CD4-positive, alpha-beta T cell treated with Interleukin-12 subunit alpha and Interleukin-12 subunit beta, for 1 hour (primary cell): ENCODE data around the gene GALNT18.

ENCODE experiments used
- DNase-seq: peaks from one replicate; pipeline ENCODE4 v3.0.0-alpha.2; 2020

The GALNT18 gene

GRCh38 chr11:11491589-11491988 is 130.2 kb downstream of the GALNT18 start:
- DNase-seq: no peak

- DNase-seq: no peak
Measured at GRCh38 chr11:11491014-11491413, 130.8 kb downstream of the GALNT18 start.

- DNase-seq: no peak
Measured at GRCh38 chr11:11486423-11486822, 135.4 kb downstream of the GALNT18 start.

GRCh38 chr11:11486002-11486401 is 135.8 kb downstream of the GALNT18 start:
- no peak for DNase-seq

GRCh38 chr11:11483627-11484026 is 138.2 kb downstream of the GALNT18 start:
- DNase-seq: no peak

- DNase-seq: no peak
Measured at GRCh38 chr11:11482730-11483129, 139.1 kb downstream of the GALNT18 start.

- no peak for DNase-seq
Measured at GRCh38 chr11:11481371-11481770, 140.4 kb downstream of the GALNT18 start.

- DNase-seq: no peak
Measured at GRCh38 chr11:11480971-11481370, 140.8 kb downstream of the GALNT18 start.

- no peak for DNase-seq
Measured at GRCh38 chr11:11478687-11479086, 143.1 kb downstream of the GALNT18 start.

GRCh38 chr11:11477695-11478420 is 143.9 kb downstream of the GALNT18 start:
- no peak for DNase-seq

- no peak for DNase-seq
Measured at GRCh38 chr11:11476971-11477645, 144.7 kb downstream of the GALNT18 start.

GRCh38 chr11:11476499-11476898 is 145.3 kb downstream of the GALNT18 start:
- no peak for DNase-seq

GRCh38 chr11:11472106-11472505 is 149.7 kb downstream of the GALNT18 start:
- no peak for DNase-seq

GRCh38 chr11:11471201-11471600 is 150.6 kb downstream of the GALNT18 start:
- DNase-seq: no peak

GRCh38 chr11:11468954-11469353 is 152.9 kb downstream of the GALNT18 start:
- no peak for DNase-seq

GRCh38 chr11:11467312-11467711 is 154.5 kb downstream of the GALNT18 start:
- DNase-seq: no peak

- no peak for DNase-seq
Measured at GRCh38 chr11:11464555-11464954, 157.2 kb downstream of the GALNT18 start.

GRCh38 chr11:11463405-11463804 is 158.4 kb downstream of the GALNT18 start:
- DNase-seq: no peak

- DNase-seq: no peak
Measured at GRCh38 chr11:11461473-11461872, 160.3 kb downstream of the GALNT18 start.

GRCh38 chr11:11459578-11459977 is 162.2 kb downstream of the GALNT18 start:
- DNase-seq: no peak

GRCh38 chr11:11458485-11458884 is 163.3 kb downstream of the GALNT18 start:
- DNase-seq: no peak

- no peak for DNase-seq
Measured at GRCh38 chr11:11458001-11458400, 163.8 kb downstream of the GALNT18 start.

GRCh38 chr11:11456866-11457265 is 164.9 kb downstream of the GALNT18 start:
- no peak for DNase-seq

GRCh38 chr11:11454671-11455223 is 167.1 kb downstream of the GALNT18 start:
- no peak for DNase-seq
